Lung (tissue), 12 donors: Measurements from ENCODE around the gene LRIF1. TPM values are rescaled to one million over a fixed set of nuclear protein-coding genes. Genes with fewer than 3 reads are reported as not detected.

ENCODE experiments used
- ATAC-seq: fragments of 200-7000 bp; cut with Tn5 transposase; one replicate; pipeline ENCODE4 v1.9.1; 2020; ENCODE audit warnings: moderate number of reproducible peaks; ENCODE audit not compliant: insufficient read depth, low FRiP score
- DNase-seq, 3 donors: peaks; one replicate each; pipeline ENCODE4 v3.0.0-alpha.2; 2013 to 2017
- H3K27ac ChIP-seq, 2 donors: one replicate each; pipeline ENCODE4 v1.5.1; 2013; ENCODE audit warnings: mild to moderate bottlenecking in 2 of 2, moderate library complexity in 2 of 2, control low read depth in 1 of 2, inconsistent platforms in 1 of 2, low read depth in 1 of 2, low read length in 1 of 2
- H3K27me3 ChIP-seq, 3 donors: one replicate each; pipeline ENCODE4 v1.5.1; 2013; ENCODE audit warnings: low read length in 2 of 3; ENCODE audit not compliant: control insufficient read depth in 3 of 3, insufficient read depth in 3 of 3
- H3K36me3 ChIP-seq, 4 donors: one replicate each; pipeline ENCODE4 v1.5.1; 2013; ENCODE audit warnings: low read length in 4 of 4, mild to moderate bottlenecking in 1 of 4, moderate library complexity in 1 of 4; ENCODE audit not compliant: control insufficient read depth in 4 of 4, insufficient read depth in 4 of 4
- H3K4me1 ChIP-seq, 5 donors: one replicate each; pipeline ENCODE4 v1.5.1; 2013; ENCODE audit warnings: low read length in 5 of 5, mild to moderate bottlenecking in 2 of 5, moderate library complexity in 1 of 5; ENCODE audit not compliant: control insufficient read depth in 5 of 5, insufficient read depth in 5 of 5
- H3K4me3 ChIP-seq: one replicate; pipeline ENCODE4 v1.5.1; 2013; ENCODE audit warnings: mild to moderate bottlenecking, control low read depth, moderate library complexity
- H3K9ac ChIP-seq, 2 donors: one replicate each; pipeline ENCODE4 v1.5.1; 2013; ENCODE audit warnings: low read length in 2 of 2, control low read depth in 1 of 2; ENCODE audit not compliant: insufficient read depth in 1 of 2
- H3K9me3 ChIP-seq, 4 donors: one replicate each; pipeline ENCODE4 v1.5.1; 2013; ENCODE audit warnings: low read length in 3 of 4, mild to moderate bottlenecking in 1 of 4, moderate library complexity in 1 of 4; ENCODE audit not compliant: control insufficient read depth in 4 of 4, insufficient read depth in 3 of 4
- CTCF ChIP-seq: IDR thresholded peaks from 2 replicates; pipeline ENCODE4 v1.5.1; 2012; ENCODE audit warnings: mild to moderate bottlenecking; ENCODE audit errors: control extremely low read depth, extremely low read depth
- WGBS, 2 donors: extraction: QIAGEN DNeasy Blood & Tissue Kit; methylation state at CpG; one replicate each; pipeline ENCODE4 v1.1.7; 2013; 5-methylcytosine and 5-hydroxymethylcytosine counted together
- polyA plus RNA-seq, 2 donors: library from polyadenylated mRNA; stranded (reverse); fragments of 200-250 nt; gene quantifications; one replicate each; pipeline ENCODE4 v1.2.1, GENCODE V29; 2013
- total RNA-seq, 2 donors: library from RNA; depleted of rRNA in 1 of 2; stranded (reverse); fragments of >200 nt in 1 of 2; gene quantifications; one replicate each; pipeline ENCODE4 v1.2.1, GENCODE V29; 2014 to 2021
- donor health status: control.
- donor health status: control.
- donor health status: Bipolar disorder and iron deficiency.
- donor health status: healthy.
- donor health status: DM: yes; HTN: yes; CAD: no.

LRIF1 gene
- total and polyA plus RNA-seq, 4 donors, result 8.5 to 12.2 (median 9.1) TPM

- DNase-seq, result no peak
- no peak for TF ChIP-seq CTCF
- H3K27me3 ChIP-seq, result no peaks in the 10 kb centered on the region
- no peak overlapping the region for H3K27ac ChIP-seq
- peaks cover 0 to 6% (median 2%) of the 10 kb centered on the region in 4 donors for H3K9me3 ChIP-seq
- H3K36me3 ChIP-seq, result no peaks in the 10 kb centered on the region
- H3K4me3 ChIP-seq, result no peak overlapping the region
- ATAC-seq, result no peak
- 43 to 55% methylated on average over 1 of the region's 1 CpG for WGBS, 2 donors
- no peaks in the 10 kb centered on the region for H3K4me1 ChIP-seq
- H3K9ac ChIP-seq, result no peak overlapping the region
Measured at GRCh38 chr1:110928191-110928590, 35.5 kb downstream of the LRIF1 start.

GRCh38 chr1:110927484-110928075 is 36.1 kb downstream of the LRIF1 start:
- no peak for TF ChIP-seq CTCF
- no peaks in the 10 kb centered on the region for H3K27me3 ChIP-seq
- ATAC-seq, result no peak
- H3K27ac ChIP-seq, result no peak overlapping the region
- no peak overlapping the region for H3K9ac ChIP-seq
- 74 to 83% methylated on average over 2 of the region's 2 CpGs for WGBS, 2 donors
- H3K4me3 ChIP-seq, result no peak overlapping the region
- no peaks in the 10 kb centered on the region for H3K4me1 ChIP-seq
- no peaks in the 10 kb centered on the region for H3K36me3 ChIP-seq
- no peak for DNase-seq
- H3K9me3 ChIP-seq, result peaks cover 0 to 6% (median 2%) of the 10 kb centered on the region in 4 donors

DNA sequence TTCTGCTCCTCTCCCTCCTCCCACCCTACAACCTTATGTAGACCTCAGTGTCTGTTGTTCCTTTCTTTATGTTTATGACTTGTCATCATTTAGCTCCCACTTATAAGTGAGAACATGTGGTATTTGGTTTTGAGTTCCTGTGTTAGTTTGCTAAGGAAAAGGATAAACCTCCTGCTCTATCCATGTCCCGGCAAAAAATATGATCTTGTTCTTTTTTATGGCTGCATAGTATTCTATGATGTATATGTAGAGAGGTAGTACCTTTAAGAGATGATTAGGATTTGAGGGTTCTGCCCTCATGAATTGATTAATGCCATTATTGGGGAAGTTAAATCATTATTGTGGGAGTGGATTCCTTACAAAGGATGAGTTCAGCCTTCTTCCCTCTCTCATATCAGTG is 41.8 kb downstream of the LRIF1 start:
- Histone ChIP-seq H3K27me3 (no peaks in the 10 kb centered on the region), H3K4me1 (no peaks in the 10 kb centered on the region), H3K4me3 (no peak overlapping the region), H3K27ac (no peak overlapping the region), H3K9ac (no peak overlapping the region), H3K36me3 (no peaks in the 10 kb centered on the region), H3K9me3 (peaks cover 0 to 3% (median under 1%) of the 10 kb centered on the region in 4 donors)
- DNase-seq, result no peak
- 93 to 96% methylated on average over 1 of the region's 1 CpG for WGBS, 2 donors
- no peak for TF ChIP-seq CTCF
- no peak for ATAC-seq

DNA sequence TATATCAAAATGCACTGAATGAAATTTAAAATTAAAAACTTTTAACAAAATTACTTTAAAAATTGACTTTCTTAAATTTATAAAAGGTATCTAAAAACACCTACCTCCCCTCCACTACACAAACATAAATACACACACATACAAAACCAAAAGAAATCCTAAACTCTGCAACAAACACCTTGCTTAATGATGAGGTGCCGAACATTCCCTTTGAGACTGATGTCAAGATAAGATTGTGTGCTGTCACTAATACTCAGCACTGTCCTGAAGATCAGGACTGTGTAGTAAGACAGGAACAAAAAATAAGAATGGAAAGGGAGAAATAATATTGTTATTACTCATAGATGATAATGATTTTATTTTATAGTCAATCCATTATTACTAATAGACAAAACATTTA is 45.7 kb downstream of the LRIF1 start:
- no peaks in the 10 kb centered on the region for H3K36me3 ChIP-seq
- H3K27ac ChIP-seq, result no peak overlapping the region
- no peaks in the 10 kb centered on the region for H3K27me3 ChIP-seq
- no peaks in the 10 kb centered on the region for H3K4me1 ChIP-seq
- H3K9ac ChIP-seq, result no peak overlapping the region
- no peak for DNase-seq
- no peak for TF ChIP-seq CTCF
- no peaks in the 10 kb centered on the region for H3K9me3 ChIP-seq
- no peak for ATAC-seq
- 88 to 92% methylated on average over 1 of the region's 1 CpG for whole genome bisulfite sequencing, 2 donors
- H3K4me3 ChIP-seq, result no peak overlapping the region
